Measurements from ENCODE around the gene DHX58. TPM values are rescaled to one million over a fixed set of nuclear protein-coding genes. Genes with fewer than 3 reads are reported as not detected.

Gene DHX58
- total RNA-seq, 1 donor from 2014 or later: 28.4 TPM

DNA sequence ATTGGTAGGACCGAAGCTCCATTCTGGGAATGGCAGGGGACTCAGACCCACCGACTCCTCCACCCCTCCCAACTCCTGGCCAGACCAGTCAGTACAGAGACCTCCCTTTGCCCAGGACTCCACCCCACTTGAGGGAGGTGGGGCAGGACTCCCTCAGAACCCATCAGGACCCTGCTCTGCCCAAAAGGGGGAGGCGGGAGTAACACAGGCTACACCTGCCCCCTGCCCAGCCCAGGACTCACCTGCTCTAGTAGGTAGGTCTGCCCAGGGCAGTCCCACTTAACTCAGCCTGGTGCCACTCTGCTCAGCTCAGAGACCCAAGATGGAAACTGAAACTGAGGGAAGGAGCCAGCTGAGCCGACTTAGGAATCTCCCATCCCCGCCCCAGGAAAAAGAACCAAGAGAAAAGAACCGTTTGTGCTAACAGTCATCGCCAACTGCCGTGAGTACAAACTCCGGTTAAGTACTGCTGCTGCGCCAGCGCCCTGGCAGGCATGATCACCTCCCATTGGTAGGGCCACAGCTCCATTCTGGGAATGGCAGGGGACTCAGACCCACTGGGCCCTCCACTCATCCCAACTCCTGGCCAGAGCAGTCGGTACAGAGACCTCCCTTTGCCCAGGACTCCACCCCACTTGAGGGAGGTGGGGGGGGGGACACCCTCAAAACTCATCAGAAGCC lies 503 bp downstream of the DHX58 start:
- intact Hi-C loops (cut with micrococcal nuclease): loop anchor here (1.0 to 2.0 kb wide), 6 partner anchors 9 to 193 kb away; partner anchors contain the start of genes ACLY, CNP, DNAJC7 and KAT2A
- H3K27me3 Mint-ChIP-seq (ENCODE audit: insufficient read depth): no peaks in the 10 kb centered on the region
- H3K9me3 Mint-ChIP-seq: no peaks in the 10 kb centered on the region
- peaks cover 51% of the 10 kb centered on the region for H3K4me1 Mint-ChIP-seq (ENCODE audit: low read depth)
- H3K27ac Mint-ChIP-seq: peak overlapping the region; percentile 86
- peak; percentile 27 for DNase-seq (ENCODE audit: low spot score)
- peaks cover 39% of the 10 kb centered on the region for H3K36me3 Mint-ChIP-seq (ENCODE audit: low read depth)
- peak overlapping the region; percentile 85 for H3K4me3 Mint-ChIP-seq

DNA sequence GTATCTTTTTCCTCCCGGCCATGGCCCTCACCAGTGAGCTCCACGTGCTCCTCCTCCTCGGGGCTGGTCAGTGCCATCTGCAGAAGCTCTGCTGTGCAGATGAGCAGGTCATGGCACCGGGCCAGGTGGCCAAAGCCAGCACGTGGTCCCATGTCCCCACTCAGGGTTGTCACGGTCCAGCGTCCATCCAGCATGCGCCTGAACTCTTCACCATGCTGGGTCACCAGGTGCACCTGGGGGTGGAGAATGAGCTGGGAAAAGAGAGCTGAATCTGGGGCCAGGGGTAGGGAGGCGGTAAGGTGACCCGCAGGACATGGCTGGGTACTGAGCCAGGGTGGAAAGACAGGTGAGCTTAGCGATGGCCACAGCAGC lies 1.3 kb downstream of the DHX58 start:
- no peak for DNase-seq (ENCODE audit: low spot score)
- Mint-ChIP-seq H3K27me3 (ENCODE audit: insufficient read depth) (no peaks in the 10 kb centered on the region), H3K27ac (peak overlapping the region; percentile 86), H3K4me1 (ENCODE audit: low read depth) (peaks cover 44% of the 10 kb centered on the region), H3K9me3 (no peaks in the 10 kb centered on the region), H3K36me3 (ENCODE audit: low read depth) (peaks cover 34% of the 10 kb centered on the region), H3K4me3 (peak overlapping the region; percentile 85)
- intact Hi-C loops (cut with micrococcal nuclease): no loop called here

DNA sequence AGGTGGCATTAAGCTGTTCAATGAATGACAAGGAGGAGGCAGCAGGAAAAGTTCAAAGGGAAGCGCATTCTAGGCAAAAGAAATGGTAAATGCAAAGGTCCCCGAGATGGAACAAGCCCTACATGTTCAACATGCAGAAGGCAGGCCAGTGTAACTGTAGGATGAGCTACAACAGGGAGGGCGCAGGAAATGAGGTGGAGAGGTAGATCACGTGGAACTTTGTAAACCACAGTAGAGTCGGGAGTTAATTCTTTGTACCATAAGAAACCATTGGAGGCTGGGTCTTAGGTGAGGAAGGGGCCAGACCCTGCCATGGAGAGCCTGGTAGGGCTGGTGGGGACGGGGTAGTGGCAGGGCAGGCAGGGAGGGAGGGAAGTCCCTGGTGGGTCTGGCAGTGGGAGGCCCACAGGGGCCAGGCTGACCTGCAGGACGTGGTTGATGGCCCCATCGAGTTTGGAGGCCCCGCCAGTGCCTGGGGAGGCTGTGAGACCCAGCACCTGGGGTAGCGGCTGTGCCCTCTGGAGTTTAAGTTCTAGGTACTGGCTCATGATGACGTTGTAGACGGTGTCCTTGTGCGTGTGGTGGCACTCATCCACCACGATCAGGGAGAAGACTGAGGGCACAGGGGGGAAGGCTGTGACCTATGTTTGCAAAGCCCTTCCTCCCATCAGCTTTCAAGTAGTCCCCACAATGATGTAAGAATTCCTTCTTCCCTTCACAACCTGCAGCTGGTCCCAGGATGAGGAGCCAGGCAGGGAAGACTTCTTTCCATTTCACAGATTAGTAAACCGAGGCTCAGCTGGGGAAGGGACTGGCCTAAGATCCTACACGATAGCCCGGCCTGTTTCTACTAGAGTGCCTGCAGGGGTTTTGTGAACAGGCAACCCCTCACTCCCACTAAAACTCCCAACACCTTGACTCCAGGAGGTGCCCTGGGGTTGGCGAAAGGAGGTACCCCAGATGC lies 1.9 kb downstream of the DHX58 start:
- Mint-ChIP-seq H3K4me3 (peak overlapping the region; percentile 85), H3K27me3 (ENCODE audit: insufficient read depth) (no peaks in the 10 kb centered on the region), H3K9me3 (no peaks in the 10 kb centered on the region), H3K4me1 (ENCODE audit: low read depth) (peaks cover 44% of the 10 kb centered on the region), H3K36me3 (ENCODE audit: low read depth) (peaks cover 35% of the 10 kb centered on the region), H3K27ac (peak overlapping the region; percentile 86)
- intact Hi-C loops (cut with micrococcal nuclease): no loop called here
- DNase-seq (ENCODE audit: low spot score): no peak

DNA sequence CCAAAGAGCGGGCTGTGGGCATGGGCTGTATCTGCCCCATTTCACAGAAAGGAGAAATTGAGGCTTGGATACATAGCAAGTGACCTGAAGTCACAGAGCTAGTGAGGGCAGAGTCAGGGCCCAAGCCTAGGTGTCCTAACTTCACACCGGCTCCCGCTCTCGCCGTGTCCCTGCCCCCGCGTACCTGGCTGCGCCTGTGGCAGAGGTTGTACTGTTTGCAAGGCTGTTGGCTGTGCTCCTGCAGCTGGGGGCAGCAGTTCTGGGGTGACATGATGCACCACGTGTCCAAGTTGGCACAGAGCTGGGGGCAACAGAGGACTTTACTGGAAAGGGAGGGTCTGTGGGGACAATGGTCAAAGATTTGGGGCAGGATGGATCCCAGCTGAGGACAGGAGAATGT lies 3.4 kb downstream of the DHX58 start:
- peak overlapping the region; percentile 29 for H3K27ac Mint-ChIP-seq
- H3K4me1 Mint-ChIP-seq (ENCODE audit: low read depth): peaks cover 44% of the 10 kb centered on the region
- H3K27me3 Mint-ChIP-seq (ENCODE audit: insufficient read depth): no peaks in the 10 kb centered on the region
- intact Hi-C loops (cut with micrococcal nuclease): no loop called here
- H3K4me3 Mint-ChIP-seq: no peak overlapping the region
- no peak for DNase-seq (ENCODE audit: low spot score)
- peaks cover 22% of the 10 kb centered on the region for H3K36me3 Mint-ChIP-seq (ENCODE audit: low read depth)
- H3K9me3 Mint-ChIP-seq: no peaks in the 10 kb centered on the region

DNA sequence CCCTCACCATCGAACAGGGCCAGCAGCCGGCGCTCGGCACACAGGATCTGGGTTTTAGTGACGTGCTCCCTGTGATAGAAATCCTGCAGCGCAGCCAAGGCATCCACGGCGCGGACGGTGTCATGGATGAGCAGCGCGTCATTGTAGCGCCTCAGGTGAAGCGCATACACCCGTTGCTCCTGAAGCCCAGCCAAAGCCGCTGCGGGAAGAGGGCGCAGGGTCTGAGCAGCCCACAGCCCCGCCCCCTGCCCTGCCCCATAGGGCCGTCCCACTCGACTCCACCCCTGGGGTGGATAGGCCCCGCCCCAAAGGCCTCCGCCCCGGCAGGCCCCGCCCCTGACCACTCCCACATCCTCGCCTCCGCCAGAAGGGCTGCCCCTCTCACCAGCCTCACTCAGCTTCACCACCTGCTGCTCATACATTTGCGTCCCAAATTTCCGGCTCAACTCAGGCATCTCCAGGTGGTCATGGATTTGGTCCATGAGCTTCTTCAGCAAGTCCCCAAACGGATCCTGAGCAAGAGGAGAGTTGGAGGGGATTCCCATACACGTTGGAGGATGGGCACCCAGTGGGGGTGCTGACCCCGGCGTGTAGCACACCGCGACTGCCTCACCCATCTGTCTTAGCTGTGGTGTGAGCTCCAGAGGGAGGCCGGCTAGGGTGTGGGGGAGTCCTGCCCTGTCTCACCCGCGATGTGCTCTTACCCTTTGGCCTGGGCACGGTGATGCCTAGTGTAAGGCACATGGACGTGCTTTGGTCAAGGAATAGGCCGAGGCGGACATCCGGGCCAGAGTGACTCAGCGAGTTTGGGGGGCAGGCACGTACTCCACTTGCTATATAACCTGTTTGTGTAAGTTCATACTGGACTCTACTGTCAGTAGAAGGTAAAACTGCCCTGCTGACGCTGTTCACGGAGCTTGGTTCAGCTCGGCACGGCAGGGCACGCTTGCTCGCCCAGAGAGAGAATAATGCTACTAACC lies 4.6 kb downstream of the DHX58 start:
- peak overlapping the region; percentile 23 for H3K27ac Mint-ChIP-seq
- H3K4me3 Mint-ChIP-seq: peak overlapping the region; percentile 15
- no peaks in the 10 kb centered on the region for H3K9me3 Mint-ChIP-seq
- H3K36me3 Mint-ChIP-seq (ENCODE audit: low read depth): peaks cover 19% of the 10 kb centered on the region
- peaks cover 44% of the 10 kb centered on the region for H3K4me1 Mint-ChIP-seq (ENCODE audit: low read depth)
- peak; percentile 87 for DNase-seq (ENCODE audit: low spot score)
- H3K27me3 Mint-ChIP-seq (ENCODE audit: insufficient read depth): no peaks in the 10 kb centered on the region
- intact Hi-C loops (cut with micrococcal nuclease): loop anchor here (1.0 kb wide), 2 partner anchors 13 to 73 kb away; partner anchors contain the start of genes KAT2A and KCNH4

DNA sequence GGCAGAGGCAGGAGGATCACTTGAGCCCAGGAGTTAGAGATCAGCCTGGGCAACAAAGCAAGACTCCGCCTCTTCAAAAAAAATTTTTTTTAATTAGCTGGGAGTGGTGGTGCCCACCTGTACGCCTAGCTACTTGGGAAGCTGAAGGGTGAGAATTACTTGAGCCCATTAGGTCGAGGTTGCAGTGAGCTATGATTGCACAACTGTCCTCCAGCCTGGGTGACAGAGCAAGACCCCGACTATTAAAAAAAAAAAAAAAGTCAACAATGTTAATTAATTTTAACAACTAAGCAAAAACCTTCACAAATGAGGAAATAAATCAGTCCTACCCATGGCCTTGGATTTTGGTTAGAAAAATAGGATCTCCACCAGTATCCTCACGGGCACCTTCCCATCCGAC lies 5.4 kb downstream of the DHX58 start:
- no peak for DNase-seq (ENCODE audit: low spot score)
- Mint-ChIP-seq H3K27ac (no peak overlapping the region), H3K36me3 (ENCODE audit: low read depth) (peaks cover 19% of the 10 kb centered on the region), H3K4me1 (ENCODE audit: low read depth) (peaks cover 42% of the 10 kb centered on the region), H3K27me3 (ENCODE audit: insufficient read depth) (no peaks in the 10 kb centered on the region), H3K9me3 (no peaks in the 10 kb centered on the region), H3K4me3 (no peak overlapping the region)
- intact Hi-C loops (cut with micrococcal nuclease): loop anchor here (1.0 kb wide), 2 partner anchors 14 to 74 kb away; partner anchors contain the start of genes KAT2A and KCNH4

DNA sequence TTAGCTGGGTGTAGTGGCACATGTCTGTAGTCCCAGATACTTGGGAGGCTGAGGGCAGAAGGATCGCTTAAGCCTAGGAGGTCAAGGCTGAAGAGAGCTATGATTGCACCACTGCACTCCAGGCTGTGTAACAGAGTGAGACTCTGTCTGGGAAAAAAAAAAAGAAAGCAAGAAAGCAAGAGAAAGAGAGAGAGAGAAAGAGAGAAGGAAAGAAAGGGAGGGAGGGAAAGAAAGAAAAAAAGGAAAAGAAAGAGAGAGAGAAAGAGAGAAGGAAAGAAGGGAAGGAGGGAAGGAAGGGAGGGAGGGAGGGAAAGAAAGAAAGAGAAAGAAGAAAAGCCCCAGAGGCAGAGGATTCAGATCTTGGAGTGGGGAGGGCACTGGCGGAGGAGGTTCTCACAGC lies 6.5 kb downstream of the DHX58 start:
- DNase-seq (ENCODE audit: low spot score): no peak
- Mint-ChIP-seq H3K27me3 (ENCODE audit: insufficient read depth) (no peaks in the 10 kb centered on the region), H3K9me3 (no peaks in the 10 kb centered on the region), H3K27ac (no peak overlapping the region), H3K4me1 (ENCODE audit: low read depth) (peaks cover 33% of the 10 kb centered on the region), H3K36me3 (ENCODE audit: low read depth) (peaks cover 22% of the 10 kb centered on the region), H3K4me3 (no peak overlapping the region)
- intact Hi-C loops (cut with micrococcal nuclease): no loop called here

DNA sequence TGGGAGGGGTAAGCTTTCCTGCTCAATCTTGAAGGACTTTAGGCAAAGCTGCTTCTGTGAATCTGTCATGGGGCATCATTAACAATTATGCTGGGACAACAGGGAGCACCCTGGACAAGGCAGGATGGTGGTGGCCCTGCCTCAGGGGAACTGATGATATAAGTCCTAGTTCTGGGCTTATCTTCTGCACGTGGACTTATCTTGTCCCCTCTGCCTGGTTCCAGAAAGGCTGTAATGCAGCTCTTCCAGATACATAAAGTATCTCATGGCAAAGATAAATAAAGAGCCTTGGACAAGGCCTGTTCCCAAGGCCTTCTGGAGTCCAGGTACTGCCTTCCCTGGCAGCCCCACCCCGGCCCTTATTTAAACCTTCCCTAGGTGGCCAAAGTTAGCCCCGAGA lies 8.2 kb downstream of the DHX58 start:
- H3K27ac Mint-ChIP-seq: no peak overlapping the region
- no peak overlapping the region for H3K4me3 Mint-ChIP-seq
- no peak for DNase-seq (ENCODE audit: low spot score)
- no peaks in the 10 kb centered on the region for H3K27me3 Mint-ChIP-seq (ENCODE audit: insufficient read depth)
- H3K4me1 Mint-ChIP-seq (ENCODE audit: low read depth): peaks cover 19% of the 10 kb centered on the region
- intact Hi-C loops (cut with micrococcal nuclease): no loop called here
- H3K9me3 Mint-ChIP-seq: no peaks in the 10 kb centered on the region
- peaks cover 13% of the 10 kb centered on the region for H3K36me3 Mint-ChIP-seq (ENCODE audit: low read depth)

DNA sequence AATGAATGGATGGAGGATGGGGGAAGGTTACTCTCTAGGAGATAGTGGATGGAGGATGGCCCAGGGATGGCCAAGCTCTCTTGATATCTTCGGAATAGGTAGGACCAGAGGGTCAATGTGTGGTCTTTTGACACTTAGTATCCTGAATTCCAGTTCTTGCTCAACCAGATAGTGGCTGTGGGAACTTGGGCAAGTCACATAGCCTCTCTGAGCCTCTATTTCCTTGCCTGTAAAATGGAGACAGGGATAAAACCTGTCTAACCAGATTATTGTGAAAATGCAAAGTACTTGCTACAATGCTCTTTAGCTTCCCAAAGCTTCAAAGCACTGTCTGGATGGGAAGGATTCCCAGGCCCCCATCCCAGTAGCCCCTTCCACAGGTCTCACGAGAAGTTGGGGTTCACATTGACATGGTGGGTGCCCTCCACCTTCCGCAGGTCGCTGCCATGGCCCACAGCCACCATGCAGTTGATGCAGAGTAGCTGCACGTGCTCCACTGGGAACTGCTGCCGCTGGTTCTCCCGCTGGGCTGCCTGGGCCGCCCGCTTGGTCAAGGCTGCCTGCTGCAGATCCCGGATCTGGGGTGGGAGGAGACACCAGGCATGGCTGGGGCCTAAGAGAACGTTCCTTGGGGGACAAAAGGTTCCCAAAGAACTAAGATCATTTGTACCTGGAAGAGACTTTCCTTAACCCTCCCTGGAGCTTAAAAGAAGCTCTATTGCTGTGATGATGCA lies 9.1 kb downstream of the DHX58 start:
- Mint-ChIP-seq H3K4me3 (no peak overlapping the region), H3K36me3 (ENCODE audit: low read depth) (peaks cover 9% of the 10 kb centered on the region), H3K27me3 (ENCODE audit: insufficient read depth) (peaks cover 4% of the 10 kb centered on the region), H3K9me3 (no peaks in the 10 kb centered on the region), H3K27ac (no peak overlapping the region), H3K4me1 (ENCODE audit: low read depth) (peaks cover 11% of the 10 kb centered on the region)
- intact Hi-C loops (cut with micrococcal nuclease): no loop called here
- DNase-seq (ENCODE audit: low spot score): no peak

DNA sequence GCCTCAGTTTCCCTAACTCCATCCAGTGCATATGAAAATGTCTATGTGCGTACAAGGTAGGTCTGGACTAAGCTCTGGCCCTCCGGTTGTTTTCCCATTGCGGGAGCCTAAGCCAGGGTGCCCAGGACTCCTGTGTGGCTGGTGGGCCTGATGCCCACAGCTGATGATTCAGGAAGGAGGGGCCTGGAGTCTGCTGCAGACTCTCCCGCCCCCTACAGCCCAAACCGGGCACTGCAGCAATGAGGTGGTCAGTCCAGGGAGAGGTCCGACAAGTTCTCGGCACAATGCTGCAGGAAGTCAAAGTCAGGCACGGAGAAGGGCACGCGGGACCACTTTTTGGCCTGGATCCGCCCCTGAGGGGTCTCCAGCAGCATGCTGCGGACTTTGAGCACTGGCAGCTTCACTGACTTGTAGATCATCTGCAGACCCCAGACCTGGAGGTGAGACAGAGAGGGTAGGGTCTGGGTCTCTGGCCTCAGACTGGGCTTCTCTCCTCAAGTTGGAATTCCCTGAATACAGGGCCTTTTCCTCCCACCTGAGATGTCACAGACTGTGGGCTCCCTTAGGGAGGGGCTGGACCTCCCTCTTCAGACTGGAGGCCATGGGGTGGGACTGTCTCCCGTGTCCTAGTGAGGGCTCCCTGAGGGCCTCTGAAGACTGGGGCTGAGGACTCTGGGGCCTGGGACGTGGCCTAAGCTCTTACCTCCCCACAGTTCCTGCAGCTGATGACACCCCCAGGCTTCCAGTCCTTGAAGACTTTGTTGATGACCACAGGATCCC lies 10.8 kb downstream of the DHX58 start:
- peaks cover 7% of the 10 kb centered on the region for H3K36me3 Mint-ChIP-seq (ENCODE audit: low read depth)
- H3K4me1 Mint-ChIP-seq (ENCODE audit: low read depth): peaks cover 7% of the 10 kb centered on the region
- no peaks in the 10 kb centered on the region for H3K9me3 Mint-ChIP-seq
- H3K27me3 Mint-ChIP-seq (ENCODE audit: insufficient read depth): peaks cover 16% of the 10 kb centered on the region
- intact Hi-C loops (cut with micrococcal nuclease): loop anchor here (1.0 kb wide), 3 partner anchors 34 to 138 kb away; no protein-coding TSS in a partner anchor
- H3K4me3 Mint-ChIP-seq: no peak overlapping the region
- DNase-seq (ENCODE audit: low spot score): peak; percentile 50
- no peak overlapping the region for H3K27ac Mint-ChIP-seq

DNA sequence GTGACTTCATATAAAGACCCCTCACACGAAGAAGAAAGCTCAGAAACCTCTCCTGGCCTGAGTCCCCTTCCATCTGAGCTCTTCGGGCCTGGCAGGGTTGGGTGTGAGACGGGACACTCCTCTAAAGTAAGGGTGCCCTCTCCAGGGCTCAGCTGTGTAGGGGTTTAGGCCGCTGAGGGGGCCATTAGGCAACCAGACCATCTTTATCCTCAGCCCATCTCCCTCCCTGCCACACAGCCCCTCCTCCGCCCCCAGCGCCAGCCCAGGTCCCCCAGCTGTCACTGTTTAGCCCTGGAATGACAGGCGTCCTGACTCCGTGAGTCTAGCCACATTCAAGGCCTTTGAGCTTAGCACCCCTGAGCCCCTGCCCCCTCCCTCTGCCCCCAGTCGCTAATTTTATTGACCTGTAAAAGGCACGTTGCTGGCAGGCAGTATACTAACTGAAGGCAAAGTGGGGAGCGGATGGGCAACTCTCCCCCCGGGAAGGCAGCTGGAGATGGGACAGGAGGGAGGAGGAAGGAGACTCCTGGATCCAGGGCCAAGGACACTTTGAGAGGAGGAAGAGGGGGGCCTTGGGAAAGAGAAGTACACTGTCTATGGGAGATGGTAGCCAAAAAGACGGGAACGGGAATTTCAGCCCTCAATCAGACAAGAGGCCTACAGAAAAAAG lies 13.6 kb downstream of the DHX58 start:
- intact Hi-C loops (cut with micrococcal nuclease): no loop called here
- Mint-ChIP-seq H3K9me3 (no peaks in the 10 kb centered on the region), H3K27ac (no peak overlapping the region), H3K36me3 (ENCODE audit: low read depth) (peaks cover 5% of the 10 kb centered on the region), H3K4me1 (ENCODE audit: low read depth) (peaks cover 7% of the 10 kb centered on the region), H3K4me3 (no peak overlapping the region), H3K27me3 (ENCODE audit: insufficient read depth) (peaks cover 26% of the 10 kb centered on the region)
- no peak for DNase-seq (ENCODE audit: low spot score)
